IMR-90 (cell line): Measurements from ENCODE around the gene SETD9. TPM values are rescaled to one million over a fixed set of nuclear protein-coding genes. Genes with fewer than 3 reads are reported as not detected.

Experiments used
- ATAC-seq: fragments of 200-7000 bp; cut with Tn5 transposase; 2 replicates; pipeline ENCODE4 v1.9.1; 2020; ENCODE audit warnings: low read depth, mild to moderate bottlenecking, moderate library complexity
- BruUV-seq: library from RNA; stranded (reverse); fragments of 400-500 nt; replicated peaks from 2 replicates; lab custom pipeline; 2021; lab: Mats Ljungman, UMichigan
- CTCF ChIA-PET: fragments of 300-600 bp; formaldehyde crosslinking; extraction: SDS; loops from one replicate; lab custom pipeline; 2021; ENCODE audit warnings: antibody characterized with exemption; lab: Yijun Ruan, JAX
- POLR2A ChIA-PET: fragments of 300-600 bp; sonication (Branson Sonifier 250); formaldehyde crosslinking; loops from one replicate; lab custom pipeline; 2022; ENCODE audit warnings: antibody characterized with exemption; ENCODE audit not compliant: unreplicated experiment; lab: Charles Lee
- DNase-seq: peaks from one replicate; pipeline ENCODE4 v3.0.0; 2013
- H2AFZ ChIP-seq: replicated peaks from 2 replicates; pipeline ENCODE3; 2013; ENCODE audit warnings: low read length, mild to moderate bottlenecking; ENCODE audit not compliant: poor library complexity
- H2AK5ac ChIP-seq: 2 replicates; pipeline ENCODE4 v1.6.1; 2013; ENCODE audit warnings: low read depth, low read length, inconsistent platforms
- H2AK9ac ChIP-seq: replicated peaks from 2 replicates; pipeline ENCODE3; 2013; ENCODE audit warnings: mild to moderate bottlenecking, low read depth, low read length, moderate library complexity; ENCODE audit not compliant: poor library complexity
- H2BK120ac ChIP-seq: 2 replicates; pipeline ENCODE4 v1.6.1; 2013; ENCODE audit warnings: low read depth, low read length, inconsistent platforms
- H2BK15ac ChIP-seq: 3 replicates; pipeline ENCODE4 v1.6.1; 2013; ENCODE audit warnings: low read depth, low read length, inconsistent platforms
- H2BK20ac ChIP-seq: 2 replicates; pipeline ENCODE4 v1.6.1; 2013; ENCODE audit warnings: low read depth, mild to moderate bottlenecking, inconsistent platforms, low read length, moderate library complexity
- H2BK5ac ChIP-seq: 2 replicates; pipeline ENCODE4 v1.6.1; 2013; ENCODE audit warnings: mild to moderate bottlenecking, low read depth, low read length, inconsistent platforms; ENCODE audit not compliant: poor library complexity, severe bottlenecking
- H3K14ac ChIP-seq: replicated peaks from 2 replicates; pipeline ENCODE4 v1.6.1; 2013; ENCODE audit warnings: low read depth, low read length, inconsistent platforms
- H3K18ac ChIP-seq: 2 replicates; pipeline ENCODE4 v1.6.1; 2013; ENCODE audit warnings: low read depth, low read length, control low read depth
- H3K23ac ChIP-seq: 2 replicates; pipeline ENCODE4 v1.6.1; 2013; ENCODE audit warnings: low read depth, low read length, inconsistent platforms
- H3K27ac ChIP-seq: 2 replicates; pipeline ENCODE4 v1.5.1; 2013; ENCODE audit warnings: mild to moderate bottlenecking, control low read depth, low read length; ENCODE audit not compliant: insufficient read depth
- H3K27me3 ChIP-seq: 2 replicates; pipeline ENCODE4 v1.6.1; 2013; ENCODE audit warnings: low read length; ENCODE audit not compliant: control insufficient read depth, insufficient read depth
- H3K36me3 ChIP-seq: 2 replicates; pipeline ENCODE4 v1.6.1; 2013; ENCODE audit warnings: low read length, mixed read lengths; ENCODE audit not compliant: control insufficient read depth, insufficient read depth
- H3K4ac ChIP-seq: 2 replicates; pipeline ENCODE4 v1.6.1; 2013; ENCODE audit warnings: low read depth, low read length, inconsistent platforms
- H3K4me1 ChIP-seq: 2 replicates; pipeline ENCODE4 v1.6.1; 2013; ENCODE audit warnings: low read length, mixed read lengths; ENCODE audit not compliant: control insufficient read depth, insufficient read depth
- H3K4me2 ChIP-seq: 2 replicates; pipeline ENCODE4 v1.6.1; 2013; ENCODE audit warnings: low read depth, mild to moderate bottlenecking, control low read depth, low read length, moderate library complexity
- H3K4me3 ChIP-seq: 2 replicates; pipeline ENCODE4 v1.5.1; 2013; ENCODE audit warnings: low read depth, mild to moderate bottlenecking, control low read depth, low read length, moderate library complexity; ENCODE audit not compliant: insufficient read depth
- H3K56ac ChIP-seq: 2 replicates; pipeline ENCODE4 v1.6.1; 2013; ENCODE audit warnings: low read length, inconsistent platforms; ENCODE audit not compliant: insufficient read depth; ENCODE audit errors: extremely low read depth
- H3K79me1 ChIP-seq, 2 experiments: 2 replicates each; pipeline ENCODE4 v1.6.1; 2013; ENCODE audit warnings: low read length in 2 of 2, inconsistent platforms in 1 of 2, low read depth in 1 of 2
- H3K9ac ChIP-seq: 2 replicates; pipeline ENCODE4 v1.6.1; 2013; ENCODE audit warnings: low read depth, low read length, control low read depth
- H3K9me1 ChIP-seq: 2 replicates; pipeline ENCODE4 v1.6.1; 2013; ENCODE audit warnings: low read length, inconsistent platforms; ENCODE audit not compliant: insufficient read depth
- H3K9me3 ChIP-seq: 2 replicates; pipeline ENCODE4 v1.6.1; 2013; ENCODE audit warnings: low read length; ENCODE audit not compliant: control insufficient read depth, insufficient read depth
- H4K20me1 ChIP-seq: 2 replicates; pipeline ENCODE4 v1.6.1; 2013; ENCODE audit warnings: low read length, inconsistent platforms; ENCODE audit not compliant: insufficient read depth
- H4K5ac ChIP-seq: 2 replicates; pipeline ENCODE4 v1.6.1; 2013; ENCODE audit warnings: mild to moderate bottlenecking, low read depth, low read length, control low read depth
- H4K8ac ChIP-seq, 2 experiments: 2 replicates each; pipeline ENCODE4 v1.6.1; 2013; ENCODE audit warnings: low read depth in 2 of 2, low read length in 2 of 2, control low read depth in 1 of 2, inconsistent platforms in 1 of 2
- H4K91ac ChIP-seq: 2 replicates; pipeline ENCODE4 v1.6.1; 2013; ENCODE audit warnings: low read depth, low read length, inconsistent platforms; ENCODE audit not compliant: insufficient read depth
- CEBPB ChIP-seq: IDR thresholded peaks from 2 replicates; pipeline ENCODE4 v1.6.1; 2012; ENCODE audit warnings: low read depth, low read length, improper control_type of control experiment
- ELK1 ChIP-seq: fragments of 150-350 bp; IDR thresholded peaks from 2 replicates; pipeline ENCODE4 v1.6.1; 2016; ENCODE audit warnings: low read depth, mild to moderate bottlenecking, low read length, moderate library complexity, borderline replicate concordance
- MAFK ChIP-seq: IDR thresholded peaks from 2 replicates; pipeline ENCODE4 v1.6.1; 2012; ENCODE audit warnings: low read depth, low read length, improper control_type of control experiment
- MAZ ChIP-seq: IDR thresholded peaks from 2 replicates; pipeline ENCODE4 v1.6.1; 2012; ENCODE audit warnings: low read depth, mild to moderate bottlenecking, low read length, improper control_type of control experiment, moderate library complexity, borderline replicate concordance
- RCOR1 ChIP-seq: IDR thresholded peaks from 2 replicates; pipeline ENCODE4 v1.6.1; 2012; ENCODE audit warnings: mild to moderate bottlenecking, low read length, improper control_type of control experiment; ENCODE audit not compliant: insufficient replicate concordance
- SMC3 ChIP-seq: fragments of 150-350 bp; IDR thresholded peaks from 2 replicates; pipeline ENCODE4 v1.6.1; 2016; ENCODE audit warnings: low read depth, mild to moderate bottlenecking, antibody characterized with exemption, low read length, moderate library complexity
- USF2 ChIP-seq: fragments of 150-350 bp; IDR thresholded peaks from 2 replicates; pipeline ENCODE4 v1.6.1; 2017; ENCODE audit warnings: mild to moderate bottlenecking, antibody characterized with exemption, low read length, low read depth
- WGBS, 2 experiments: methylation state at CpG; one replicate each; pipeline versions ENCODE4 v1.1.5 to v1.1.7; 2013; ENCODE audit warnings: missing lambda C conversion rate in 2 of 2; ENCODE audit not compliant: insufficient read length in 1 of 2; ENCODE audit errors: extremely low coverage in 2 of 2; 5-methylcytosine and 5-hydroxymethylcytosine counted together
- dilution Hi-C: fragments of 300-500 bp; cut with HindIII; formaldehyde crosslinking; loops from one replicate; pipeline ENCODE4 v1.14.3; 2018; ENCODE audit warnings: low sequenced_read_pairs; ENCODE audit not compliant: unreplicated experiment
- in situ Hi-C: fragments of 300-500 bp; cut with MboI; formaldehyde crosslinking; loops from 3 replicates; pipeline ENCODE4 v1.14.3; 2019; ENCODE audit warnings: low sequenced_read_pairs, inconsistent platforms, mixed read lengths
- intact Hi-C: fragments of 100-400 bp; cut with micrococcal nuclease; formaldehyde crosslinking; loops from 2 replicates; pipeline ENCODE4 v1.10.0; 2022
- polyA plus RNA-seq, 3 experiments: library from polyadenylated mRNA; depleted of rRNA; stranded (reverse); fragments of >200 nt; gene quantifications; 2 replicates each; pipeline ENCODE4 v1.2.3, GENCODE V29; 2012; ENCODE audit warnings: low replicate concordance in 1 of 3
- total RNA-seq: library from RNA; depleted of rRNA; stranded (reverse); fragments of >200 nt; gene quantifications from 2 replicates; pipeline ENCODE4 v1.2.3, GENCODE V29; 2012

Gene SETD9
- total and polyA plus RNA-seq, 2 of the 4 experiments (the other 2 are of a cell fraction) = 3.9 to 8.1 TPM

GRCh38 chr5:56934325-56934724 is 24.9 kb downstream of the SETD9 start:
- no peak overlapping the region for H2AFZ ChIP-seq
- no peak overlapping the region for H4K8ac ChIP-seq
- H3K4me2 ChIP-seq = no peak overlapping the region
- no peak for DNase-seq
- TF ChIP-seq ELK1 (no peak), MAFK (no peak), MAZ (no peak), RCOR1 (no peak), CEBPB (no peak), USF2 (no peak), SMC3 (no peak)
- H3K18ac ChIP-seq = no peak overlapping the region
- H3K4me3 ChIP-seq = no peak overlapping the region
- H2BK5ac ChIP-seq = no peak overlapping the region
- no peak overlapping the region for H3K27ac ChIP-seq
- intact Hi-C loops (no loop called here), dilution Hi-C loops (no loop called here), in situ Hi-C loops (no loop called here)
- no peak overlapping the region for H2BK20ac ChIP-seq
- H3K9ac ChIP-seq = no peak overlapping the region
- H3K14ac ChIP-seq = no peak overlapping the region
- no CpG with 5 or more reads among the region's 1 CpG for WGBS, 2 experiments
- H4K91ac ChIP-seq = no peak overlapping the region
- peaks cover 5 to 13% of the 10 kb centered on the region in 2 experiments for H3K79me1 ChIP-seq
- ATAC-seq = no peak
- peaks cover 39% of the 10 kb centered on the region for H3K36me3 ChIP-seq
- no peaks in the 10 kb centered on the region for H3K4me1 ChIP-seq
- no peak overlapping the region for H2AK5ac ChIP-seq
- H2BK15ac ChIP-seq = no peak overlapping the region
- H3K9me3 ChIP-seq = no peaks in the 10 kb centered on the region
- ChIA-PET POLR2A (no interaction called here), CTCF (no interaction called here)
- H3K56ac ChIP-seq = no peak overlapping the region
- no peak overlapping the region for H4K5ac ChIP-seq
- H3K9me1 ChIP-seq = no peaks in the 10 kb centered on the region
- H2AK9ac ChIP-seq = no peak overlapping the region
- no TSS peak for BruUV-seq
- no peak overlapping the region for H3K23ac ChIP-seq
- H4K20me1 ChIP-seq = no peaks in the 10 kb centered on the region
- H3K4ac ChIP-seq = no peak overlapping the region
- H2BK120ac ChIP-seq = no peak overlapping the region
- H3K27me3 ChIP-seq = no peaks in the 10 kb centered on the region
